T follicular helper cell (primary cell): ENCODE results near the gene AGTR1.

Experiments
- DNase-seq: peaks from one replicate; pipeline ENCODE4 v3.0.0-alpha.2; 2020; ENCODE audit warnings: low read depth
- total RNA-seq, 2 experiments: gene quantifications; one replicate each; lab custom pipeline; 2026; lab: John Stamatoyannopoulos, UW

The AGTR1 gene
- 0 reads per million in 2 experiments for total RNA-seq

DNA sequence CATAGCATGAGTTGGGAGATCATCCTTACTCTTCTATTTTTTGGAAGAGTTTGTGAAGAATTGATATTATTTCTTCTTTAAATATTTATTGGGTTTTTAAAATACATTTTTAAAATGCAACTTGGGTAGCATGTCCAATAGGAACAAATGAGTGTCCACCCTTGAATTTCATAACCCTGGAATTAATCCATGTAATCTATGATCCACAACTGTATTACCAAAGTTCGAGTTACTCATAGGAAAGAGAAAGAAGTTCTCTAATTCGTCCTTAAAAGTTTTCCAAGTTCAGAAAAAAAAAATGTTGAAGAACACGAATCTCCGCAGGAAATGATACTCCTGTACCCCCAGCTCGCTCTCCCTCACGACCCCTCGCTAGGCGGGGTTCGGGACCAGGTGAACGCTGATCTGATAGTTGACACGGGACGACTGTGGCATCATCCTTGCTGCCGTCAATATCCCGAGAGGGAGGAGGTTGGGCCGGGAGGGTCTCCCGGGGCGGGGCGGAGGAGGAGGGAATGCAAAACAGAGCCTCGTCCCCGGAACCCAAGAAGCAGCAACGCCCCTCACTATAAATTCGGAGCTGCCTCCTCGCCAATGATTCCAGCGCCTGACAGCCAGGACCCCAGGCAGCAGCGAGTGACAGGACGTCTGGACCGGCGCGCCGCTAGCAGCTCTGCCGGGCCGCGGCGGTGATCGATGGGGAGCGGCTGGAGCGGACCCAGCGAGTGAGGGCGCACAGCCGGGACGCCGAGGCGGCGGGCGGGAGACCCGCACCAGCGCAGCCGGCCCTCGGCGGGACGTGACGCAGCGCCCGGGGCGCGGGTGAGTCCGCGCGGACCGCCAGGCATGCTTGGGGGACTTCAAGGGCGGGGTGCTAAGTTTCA lies at the start of gene AGTR1:
AGTR1 (plus strand) TSS at position 598 of the 884 bp plus-strand sequence. CDS start 43,133 bp downstream, outside the sequence.
- DNase-seq = no peak

DNA sequence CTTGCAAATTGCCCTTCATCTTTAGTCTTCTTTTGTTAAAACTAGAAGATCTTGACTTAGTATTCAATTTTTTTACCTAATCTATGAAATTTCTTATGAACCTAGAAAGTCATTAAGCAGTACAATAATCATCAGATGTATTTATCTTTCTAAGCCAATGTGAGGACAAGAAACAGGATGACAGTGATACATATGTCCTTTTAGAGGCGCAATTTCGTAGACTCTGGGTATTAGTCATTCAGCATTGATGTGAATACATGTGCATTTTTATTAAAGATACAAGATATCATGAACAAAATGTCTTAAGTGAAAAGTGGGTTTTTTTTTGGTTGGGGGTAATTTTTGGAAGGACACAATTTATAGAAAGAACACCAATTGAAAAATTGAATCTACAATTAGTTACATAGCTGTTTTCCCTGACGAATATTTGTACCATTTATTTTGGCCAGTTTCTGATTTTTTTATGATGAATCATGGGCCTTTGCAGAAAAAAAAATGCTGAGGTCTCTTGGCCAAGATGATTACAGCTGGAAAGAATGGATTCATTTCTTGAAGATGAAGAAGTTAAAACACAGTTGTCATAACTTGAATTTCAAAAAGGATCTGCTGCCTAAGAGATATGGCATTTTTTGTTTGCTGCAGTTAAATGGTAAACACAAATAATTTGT lies 48.9 kb upstream of the AGTR1 start:
- DNase-seq = no peak

DNA sequence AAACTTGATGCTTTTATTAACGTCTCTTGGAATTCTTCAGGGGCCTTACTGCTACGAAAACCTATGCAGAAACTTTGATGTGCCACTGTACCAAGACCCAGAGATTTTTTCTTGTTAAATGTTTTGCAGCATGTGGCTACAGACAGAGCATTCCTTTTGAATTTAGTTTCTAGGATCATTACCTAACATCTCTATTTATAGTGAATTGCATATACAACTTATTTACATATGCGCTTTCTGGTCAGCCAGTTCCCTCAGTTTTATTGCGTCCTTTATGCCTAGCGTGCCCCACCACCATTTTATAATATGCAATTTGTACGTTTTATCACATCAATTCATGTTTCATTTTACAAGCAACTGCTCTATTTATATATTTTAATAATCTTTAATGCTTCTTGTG lies 46.2 kb upstream of the AGTR1 start:
- DNase-seq = no peak

DNA sequence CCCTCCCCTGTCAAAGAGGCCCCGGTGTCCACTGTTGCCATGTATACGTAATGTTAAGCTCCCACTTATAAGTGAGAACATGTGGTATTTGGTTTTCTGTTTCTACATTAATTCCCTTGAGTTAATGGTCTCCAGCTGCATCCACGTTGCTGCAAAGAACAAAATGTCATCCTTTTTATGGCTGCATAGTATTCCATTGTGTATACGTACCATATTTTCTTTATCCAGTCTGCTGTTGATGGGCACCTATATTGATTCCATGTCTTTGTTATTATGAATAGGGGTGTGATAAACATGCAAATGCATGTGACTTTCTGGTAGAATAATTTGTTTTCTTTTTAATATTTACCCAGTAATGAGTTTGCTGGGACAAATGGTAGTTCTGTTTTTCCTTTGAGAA lies 43.3 kb upstream of the AGTR1 start:
- DNase-seq = no peak

DNA sequence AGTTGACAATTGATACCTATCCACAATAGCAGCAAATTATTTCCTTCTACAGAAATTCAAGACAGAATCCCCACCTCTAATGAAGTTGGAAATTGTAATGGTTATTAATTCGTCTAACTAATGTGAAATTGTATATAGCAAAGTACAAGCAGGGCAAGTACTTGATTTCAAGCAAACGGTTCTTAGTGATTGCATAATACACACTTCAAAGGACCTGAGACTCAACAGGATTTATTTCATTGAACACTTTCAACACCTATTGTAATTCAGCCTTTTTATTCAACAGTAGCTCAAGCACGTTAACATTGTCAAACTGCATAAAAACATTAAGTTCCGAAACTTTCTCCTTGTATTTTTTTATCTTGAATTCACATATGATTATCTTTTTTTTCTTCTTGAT lies 40.2 kb upstream of the AGTR1 start:
- no peak for DNase-seq

DNA sequence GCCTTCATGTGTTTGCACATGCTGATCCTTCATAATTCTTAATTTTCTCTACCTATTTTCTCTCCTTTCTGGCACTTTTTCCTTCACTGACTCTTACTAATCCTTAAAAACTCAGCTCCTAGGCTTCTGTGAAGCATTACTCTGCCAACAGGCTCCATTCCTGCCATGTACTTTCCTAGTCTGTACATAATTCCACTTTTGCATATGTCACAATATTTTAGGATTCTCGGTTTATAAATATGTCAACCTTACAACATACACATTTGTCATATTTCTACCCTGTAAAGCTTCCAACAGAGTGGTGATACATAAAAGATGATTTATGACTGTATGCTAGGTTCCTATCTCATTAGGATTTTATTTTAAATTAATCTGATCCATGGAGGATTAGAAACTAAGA lies 38.2 kb upstream of the AGTR1 start:
- no peak for DNase-seq

DNA sequence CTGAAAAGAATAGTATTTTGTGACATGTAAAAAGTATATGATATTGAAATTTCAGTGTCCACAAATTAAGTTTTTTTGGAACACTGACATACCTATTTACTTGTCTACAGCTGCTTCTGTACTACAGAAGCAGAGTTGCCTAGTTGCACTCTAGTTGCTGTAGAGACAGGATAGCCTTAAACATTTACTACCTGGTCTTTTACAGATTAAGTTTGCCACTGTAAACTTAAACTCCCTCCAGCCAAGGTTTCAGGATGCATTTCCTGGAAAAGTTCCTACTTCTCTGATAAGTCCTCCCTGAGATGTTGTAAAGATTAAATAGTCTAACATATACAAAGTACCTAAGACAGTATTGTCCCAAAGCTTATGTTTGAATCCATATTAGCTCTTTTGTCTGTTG lies 17.4 kb upstream of the AGTR1 start:
- DNase-seq = no peak

DNA sequence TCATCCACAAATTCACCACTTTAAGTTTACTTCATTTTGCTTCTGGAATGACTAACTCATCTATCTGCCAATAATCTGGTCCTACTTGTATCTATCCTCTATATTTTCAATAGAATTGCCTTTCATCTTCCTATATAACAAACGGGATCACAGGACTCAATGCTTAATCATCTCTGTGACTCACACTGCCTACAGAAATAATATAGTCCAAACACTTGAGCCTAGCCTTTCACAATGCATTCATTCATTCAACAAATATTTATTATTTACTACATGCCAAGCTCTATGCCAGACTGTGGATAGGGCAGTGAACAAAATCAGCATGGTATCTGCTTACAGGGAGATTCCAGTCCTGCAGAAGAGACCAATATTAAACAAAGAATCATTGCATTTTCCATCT lies 16.6 kb upstream of the AGTR1 start:
- DNase-seq = no peak

DNA sequence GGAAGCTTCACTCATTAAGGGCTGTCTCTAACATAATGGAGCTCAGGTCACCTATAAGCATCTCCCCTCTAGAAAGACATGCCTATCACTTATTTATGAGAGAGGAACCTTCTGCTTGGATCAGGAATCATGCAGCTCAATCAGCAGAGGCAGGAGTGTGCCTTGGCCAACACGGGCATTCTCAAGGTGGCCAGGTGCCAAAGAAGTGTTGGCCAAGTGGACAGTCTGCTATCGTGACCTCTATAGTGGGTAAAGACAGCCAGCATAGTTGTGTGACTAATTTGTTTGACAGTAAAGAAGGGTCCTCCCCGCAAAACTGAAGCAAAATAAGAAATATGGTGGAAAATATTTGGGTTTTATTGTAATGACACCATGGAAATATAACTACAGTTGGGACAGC lies 14.7 kb upstream of the AGTR1 start:
- no peak for DNase-seq

DNA sequence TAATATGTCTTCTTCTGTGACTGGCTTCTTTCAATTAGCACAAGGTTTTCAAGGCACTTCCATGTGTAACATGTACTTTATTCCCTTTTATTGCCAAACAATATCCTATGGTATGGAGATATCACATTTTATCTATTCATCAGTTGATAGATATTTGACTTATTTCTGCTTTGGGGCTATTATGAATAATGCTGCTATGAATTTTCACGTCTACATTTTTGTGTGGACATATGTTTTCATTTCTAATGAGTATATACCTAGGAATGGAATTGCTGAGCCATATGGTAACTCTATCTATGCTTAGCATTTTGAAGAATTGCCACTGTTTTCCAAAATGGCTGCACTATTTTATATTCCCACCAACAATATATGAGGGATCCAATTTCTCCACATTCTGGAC lies 3.6 kb upstream of the AGTR1 start:
- no peak for DNase-seq

DNA sequence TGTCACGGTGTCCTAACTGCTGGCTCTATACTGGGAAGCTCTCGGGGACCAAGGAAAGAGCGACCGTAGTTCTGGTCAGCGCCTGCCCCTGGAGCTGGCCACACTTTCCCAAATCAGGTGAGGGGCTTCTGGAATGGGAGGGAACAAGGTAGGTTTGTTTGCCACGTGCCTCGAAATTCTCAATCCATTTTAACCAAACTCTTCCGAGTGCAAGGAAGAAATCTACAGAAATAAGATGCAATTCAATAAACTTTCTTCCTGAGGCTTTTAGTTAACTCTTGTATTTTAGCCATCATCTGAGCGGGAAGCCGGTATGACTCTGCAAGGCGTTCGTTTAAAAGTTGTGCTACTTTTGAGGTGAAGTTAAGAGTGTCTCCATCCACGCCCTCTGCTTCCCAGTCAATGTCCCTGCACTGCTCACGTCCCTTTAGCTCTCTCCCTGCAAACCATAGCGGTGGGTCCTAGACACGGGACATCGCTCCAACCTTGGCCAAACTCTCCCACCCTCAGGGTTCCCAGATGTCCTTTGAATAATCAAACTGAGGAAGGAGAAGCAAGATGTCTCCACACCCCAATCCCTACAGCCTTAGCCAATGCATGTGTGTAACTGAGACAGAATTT lies 597 bp downstream of the AGTR1 start:
- DNase-seq = no peak

DNA sequence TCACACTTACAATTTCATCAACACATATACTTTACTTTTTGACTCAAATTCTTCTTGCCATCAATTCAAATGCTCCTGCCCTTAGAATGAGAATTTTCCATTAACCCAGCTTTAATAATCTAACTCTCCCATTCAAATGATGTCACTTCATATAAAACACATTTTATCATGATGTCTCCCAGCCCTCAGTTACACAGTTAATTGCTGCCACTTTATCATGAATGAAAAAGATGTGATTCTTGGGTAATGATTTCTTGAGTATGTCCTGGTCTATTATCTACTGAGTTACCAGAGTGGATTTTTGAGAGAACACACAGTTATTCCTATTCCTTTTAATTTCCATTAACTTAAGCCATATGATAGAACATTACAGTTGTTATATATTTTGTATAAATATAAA lies 7.6 kb downstream of the AGTR1 start:
- DNase-seq = no peak

DNA sequence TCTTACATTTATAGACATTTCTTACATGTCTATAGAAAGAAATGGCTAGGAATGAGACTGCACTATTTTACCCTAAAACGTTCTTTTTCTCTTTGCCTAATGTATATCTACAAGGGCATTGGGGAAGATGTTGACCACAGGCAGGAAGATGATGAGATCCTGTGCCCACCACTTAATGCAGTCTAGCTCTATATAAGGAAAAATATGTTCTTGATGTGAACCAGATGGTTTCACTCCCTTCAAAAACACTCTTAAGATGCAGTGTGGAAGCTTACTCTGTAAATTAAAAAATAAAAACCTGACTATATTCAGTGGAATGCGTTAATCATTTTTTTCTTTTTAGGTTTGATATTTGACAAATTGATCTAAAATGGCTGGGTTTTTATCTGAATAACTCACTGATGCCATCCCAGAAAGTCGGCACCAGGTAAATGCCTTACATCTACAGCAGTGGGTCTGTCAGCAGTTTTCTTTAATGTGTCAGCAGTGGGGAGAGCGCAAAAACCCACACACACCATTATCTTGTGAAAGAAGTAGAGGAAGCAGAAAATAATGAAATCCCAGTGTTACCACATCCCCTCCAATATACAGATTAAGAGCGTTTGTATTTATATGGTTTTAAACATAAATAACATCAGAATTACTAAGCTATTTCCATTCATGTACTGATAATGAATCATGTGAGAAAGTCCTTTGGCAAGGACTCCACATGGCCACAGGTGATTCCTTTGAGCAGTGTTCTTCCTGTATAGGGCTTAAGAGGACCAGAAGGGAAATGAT lies 10.1 kb downstream of the AGTR1 start:
- DNase-seq = no peak

DNA sequence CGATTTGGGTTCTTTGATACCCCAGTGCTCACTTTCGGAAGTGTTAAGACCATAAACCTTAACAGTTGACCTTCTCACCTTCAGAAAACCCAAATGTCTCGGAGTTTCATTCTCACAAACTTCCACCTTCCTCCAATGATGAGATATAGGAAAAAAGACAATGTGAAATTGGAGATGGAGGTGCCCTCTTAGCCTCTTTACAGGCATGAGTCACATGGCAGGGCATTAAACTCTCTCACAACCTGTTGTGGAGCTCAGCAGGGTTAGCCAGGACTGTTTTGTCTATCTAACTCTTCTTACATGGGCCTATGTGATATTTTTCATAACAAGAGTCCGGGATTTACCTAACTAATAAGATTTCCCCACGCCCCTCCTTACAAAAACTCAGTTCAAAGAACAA lies 10.7 kb downstream of the AGTR1 start:
- no peak for DNase-seq

DNA sequence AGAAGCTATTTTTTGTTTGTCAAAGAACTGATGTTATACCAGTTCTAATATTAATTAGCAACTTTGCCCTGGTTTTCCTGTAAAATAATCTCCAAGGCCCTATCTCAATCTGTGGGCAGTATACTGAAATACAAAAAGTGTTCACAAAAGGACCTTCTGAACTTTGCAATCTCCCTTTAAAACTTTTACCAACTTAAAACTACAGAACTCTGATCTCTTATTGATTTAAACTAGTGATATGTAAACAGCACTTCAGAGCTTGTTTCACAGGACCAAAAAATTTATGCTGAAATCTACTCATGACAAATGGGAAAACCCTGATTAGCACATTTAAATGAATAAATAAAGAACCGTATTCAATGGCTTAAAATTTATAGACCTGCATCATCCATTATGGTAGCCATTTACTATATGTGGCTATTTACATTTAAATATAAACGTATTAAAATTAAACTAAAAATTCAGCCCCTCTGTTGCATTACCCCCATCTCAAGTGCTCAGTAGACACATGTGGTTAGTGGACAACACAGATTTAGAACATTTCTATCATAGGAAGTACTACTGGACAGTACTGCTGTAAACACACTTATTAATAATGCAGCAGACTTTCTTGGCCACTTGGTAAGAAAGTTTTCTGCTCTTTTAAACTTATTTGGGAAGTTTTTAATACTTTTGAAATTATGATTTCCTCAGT lies 12.0 kb downstream of the AGTR1 start:
- no peak for DNase-seq

DNA sequence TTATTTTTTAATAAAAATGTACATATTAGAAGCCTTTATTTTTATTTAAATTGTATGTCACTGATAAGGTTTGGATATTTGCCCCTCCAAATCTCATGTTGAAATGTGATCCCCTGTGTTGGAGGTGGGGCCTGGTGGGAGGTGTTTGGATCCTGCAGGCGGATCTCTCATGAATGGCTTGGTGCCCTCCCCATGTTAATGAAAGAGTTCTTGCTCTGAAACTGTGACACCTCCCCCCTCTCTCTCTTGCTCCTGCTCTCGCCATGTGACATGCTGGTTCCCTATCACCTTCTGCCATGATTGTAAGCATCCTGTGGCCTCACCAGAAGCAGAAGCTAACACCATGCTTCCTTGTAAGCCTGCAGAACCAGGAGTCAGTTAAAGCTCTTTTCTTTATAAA lies 13.0 kb downstream of the AGTR1 start:
- DNase-seq = no peak

DNA sequence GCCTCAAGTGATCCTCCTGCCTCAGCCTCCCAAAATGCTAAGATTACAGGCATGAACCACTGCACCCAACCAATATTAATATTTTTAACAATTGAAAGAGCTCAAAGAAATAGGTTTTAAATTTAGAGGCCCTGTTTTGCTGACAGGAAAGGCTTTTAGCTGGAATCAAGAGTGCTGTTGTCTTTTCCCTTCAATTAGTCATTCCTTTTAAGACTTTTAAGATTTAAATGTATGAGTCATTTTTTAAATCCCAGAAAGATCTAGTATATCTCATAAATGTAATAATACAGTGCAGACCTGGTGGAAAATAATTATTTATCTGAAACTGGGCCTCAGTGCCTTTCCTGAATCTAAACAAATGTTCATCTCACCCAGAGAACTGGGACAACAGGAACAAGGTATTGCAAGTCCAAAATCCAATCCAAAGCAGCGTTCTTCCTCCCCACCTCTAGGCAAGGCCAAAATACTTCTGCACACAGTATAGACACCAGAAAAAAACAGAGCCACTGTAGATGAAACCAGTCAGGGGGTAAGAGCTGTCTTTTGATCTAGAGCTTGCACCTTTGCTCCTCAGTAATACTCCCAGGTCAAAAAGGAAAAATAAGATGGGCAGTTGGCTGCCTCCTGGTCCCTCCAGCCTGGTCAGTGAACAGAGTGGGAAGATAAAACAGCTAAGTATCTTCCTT lies 14.4 kb downstream of the AGTR1 start:
- no peak for DNase-seq

DNA sequence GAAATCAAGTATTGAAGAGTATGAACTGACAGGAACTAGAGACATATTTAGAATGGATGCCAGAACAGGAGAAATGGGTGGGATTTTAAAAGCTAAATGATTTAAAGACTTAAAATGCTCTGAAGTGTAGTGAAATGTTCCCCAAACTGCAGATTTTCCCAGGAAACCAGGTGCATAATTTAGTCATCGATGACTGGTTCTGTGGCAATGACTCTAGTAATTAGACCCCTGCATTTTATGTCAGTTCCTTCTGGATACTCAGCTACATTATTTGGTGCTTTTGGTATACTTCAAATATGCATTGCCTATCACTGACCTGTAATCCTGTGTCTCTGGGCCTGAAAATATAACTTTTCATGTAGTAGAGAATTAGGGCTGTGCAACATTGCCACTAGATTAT lies 16.8 kb downstream of the AGTR1 start:
- no peak for DNase-seq

DNA sequence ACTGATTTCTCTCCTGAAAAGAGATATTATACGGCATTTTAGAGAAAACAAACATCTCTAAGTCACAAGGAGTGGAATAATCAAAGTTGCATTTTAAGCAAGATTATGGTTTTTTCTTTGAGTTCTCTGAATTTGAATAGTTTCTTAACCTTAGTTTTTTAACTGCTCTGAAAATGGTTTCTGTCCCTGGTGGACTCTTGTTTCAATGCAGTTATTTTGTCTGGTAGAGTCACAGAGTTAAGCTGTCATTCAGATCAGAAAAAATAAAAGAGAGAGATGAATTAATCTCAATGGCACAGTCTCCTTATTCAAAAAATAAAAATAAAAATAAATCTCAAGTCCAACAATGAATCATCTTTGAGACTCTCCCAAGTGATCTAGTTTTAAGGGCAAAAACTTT lies 19.0 kb downstream of the AGTR1 start:
- DNase-seq = no peak

DNA sequence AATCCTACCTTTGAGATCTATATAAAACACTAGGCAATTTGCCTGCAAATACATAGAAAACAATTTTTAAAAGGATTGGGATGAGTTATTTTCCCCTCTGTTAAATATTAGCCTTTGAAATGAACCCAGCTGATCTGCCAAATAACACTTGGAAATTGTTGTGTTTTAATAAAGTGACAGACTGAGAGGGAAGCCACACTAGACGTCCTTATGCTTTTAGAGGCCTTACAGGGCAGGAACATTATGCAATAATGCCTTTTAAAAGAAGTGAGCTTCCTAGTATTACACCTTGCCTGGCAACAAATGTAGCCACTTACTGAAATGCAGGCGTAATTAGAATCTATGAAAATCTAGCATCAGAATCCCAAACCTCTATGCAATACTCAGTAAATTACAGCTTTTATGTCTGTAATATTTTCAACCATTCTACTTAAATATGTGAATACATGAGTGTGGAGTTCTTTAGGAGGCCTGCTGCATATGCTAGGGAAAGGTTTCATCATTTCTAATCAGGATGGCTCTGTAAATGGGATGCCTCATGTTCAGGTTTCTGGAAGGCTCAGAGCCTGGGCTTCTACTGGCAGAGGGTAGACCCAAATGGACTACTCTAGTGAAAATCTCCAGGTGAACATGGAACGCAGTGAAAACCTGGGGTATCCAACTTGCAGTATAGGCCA lies 20.3 kb downstream of the AGTR1 start:
- no peak for DNase-seq
